GM12872 (cell line): Measurements from ENCODE around the gene GPR68.

Experiments
- CTCF ChIP-seq: IDR thresholded peaks from 3 replicates; pipeline ENCODE4 v1.5.1; 2011; ENCODE audit warnings: low read depth, mild to moderate bottlenecking, low read length, moderate library complexity; ENCODE audit not compliant: insufficient read depth

The GPR68 gene

GRCh38 chr14:91193069-91193468 is 51.4 kb downstream of the GPR68 start:
- TF ChIP-seq CTCF: no peak

GRCh38 chr14:91190853-91191252 is 53.7 kb downstream of the GPR68 start:
- TF ChIP-seq CTCF: no peak

- TF ChIP-seq CTCF: no peak
Measured at GRCh38 chr14:91187271-91187670, 57.2 kb downstream of the GPR68 start.

- no peak for TF ChIP-seq CTCF
Measured at GRCh38 chr14:91186515-91187066, 57.9 kb downstream of the GPR68 start.

GRCh38 chr14:91185721-91186120 is 58.8 kb downstream of the GPR68 start:
- TF ChIP-seq CTCF: no peak

GRCh38 chr14:91184559-91184958 is 59.9 kb downstream of the GPR68 start:
- TF ChIP-seq CTCF: no peak
